Neural cell (in vitro differentiated cells): Measurements from ENCODE around the gene GALNT1. TPM values are rescaled to one million over a fixed set of nuclear protein-coding genes. Genes with fewer than 3 reads are reported as not detected.

Experiments used
- H2AFZ ChIP-seq: fragments of 200-600, 300-800 bp; sonication (generic), shearing (Covaris generic); 2 replicates; pipeline ENCODE4 v1.6.0; 2014; ENCODE audit warnings: low read depth, mild to moderate bottlenecking, antibody characterized with exemption, low read length, moderate library complexity
- H3F3A ChIP-seq: fragments of 200-600 bp; shearing (Covaris generic); 2 replicates; pipeline ENCODE4 v1.6.1; 2016; ENCODE audit warnings: mild to moderate bottlenecking, moderate library complexity, mixed read lengths, antibody characterized with exemption, low read length; ENCODE audit not compliant: insufficient read depth, poor library complexity, severe bottlenecking
- H3K27ac ChIP-seq: fragments of 200-600, 300-800 bp; sonication (generic), shearing (Covaris generic); 2 replicates; pipeline ENCODE4 v1.5.1; 2014; ENCODE audit warnings: mild to moderate bottlenecking, low read length, moderate library complexity
- H3K27me3 ChIP-seq: fragments of 300-800, 200-600 bp; sonication (generic), shearing (Covaris generic); 2 replicates; pipeline ENCODE4 v1.6.0; 2014; ENCODE audit warnings: mild to moderate bottlenecking, low read depth, low read length, moderate library complexity; ENCODE audit not compliant: insufficient read depth
- H3K36me3 ChIP-seq: fragments of 300-800, 200-600 bp; sonication (generic), shearing (Covaris generic); 2 replicates; pipeline ENCODE4 v1.5.1; 2014; ENCODE audit warnings: mild to moderate bottlenecking, antibody characterized with exemption, low read length, moderate library complexity; ENCODE audit not compliant: insufficient read depth
- H3K4me2 ChIP-seq: fragments of 300-800, 200-600 bp; sonication (generic), shearing (Covaris generic); 2 replicates; pipeline ENCODE4 v1.6.0; 2014; ENCODE audit warnings: mild to moderate bottlenecking, low read length
- H3K4me3 ChIP-seq: fragments of 300-800, 200-600 bp; sonication (generic), shearing (Covaris generic); 2 replicates; pipeline ENCODE4 v1.5.1; 2014; ENCODE audit warnings: mild to moderate bottlenecking, low read length, moderate library complexity
- H3K79me2 ChIP-seq: fragments of 200-600 bp; shearing (Covaris generic); replicated peaks from 2 replicates; pipeline ENCODE4 v1.6.0; 2014; ENCODE audit warnings: mild to moderate bottlenecking, low read length, moderate library complexity; ENCODE audit not compliant: insufficient read depth
- H3K9ac ChIP-seq: fragments of 300-800, 200-600 bp; sonication (generic), shearing (Covaris generic); 2 replicates; pipeline ENCODE4 v1.6.1; 2016; ENCODE audit warnings: mild to moderate bottlenecking, low read length, mixed read lengths
- H3K9me2 ChIP-seq: fragments of 200-600 bp; shearing (Covaris generic); 2 replicates; pipeline ENCODE4 v1.6.1; 2016; ENCODE audit warnings: mild to moderate bottlenecking, low read length, mixed read lengths; ENCODE audit not compliant: insufficient read depth
- H3K9me3 ChIP-seq: fragments of 200-600, 300-800 bp; sonication (generic), shearing (Covaris generic); 2 replicates; pipeline ENCODE4 v1.6.1; 2016; ENCODE audit warnings: mild to moderate bottlenecking, mixed run types, low read length, moderate library complexity, mixed read lengths
- H4K20me1 ChIP-seq: fragments of 200-600 bp; shearing (Covaris generic); 2 replicates; pipeline ENCODE4 v1.6.1; 2016; ENCODE audit warnings: mild to moderate bottlenecking, mixed run types; ENCODE audit not compliant: insufficient read depth
- EP300 ChIP-seq: fragments of 450-650 bp; conservative IDR thresholded peaks from 2 replicates; pipeline ENCODE4 v1.6.1; 2014; ENCODE audit warnings: antibody characterized with exemption, mild to moderate bottlenecking, moderate library complexity; ENCODE audit not compliant: poor library complexity, severe bottlenecking
- EZH2 ChIP-seq: fragments of 200-600, 300-800 bp; shearing (Covaris generic), sonication (generic); IDR thresholded peaks from 2 replicates; pipeline ENCODE4 v1.6.1; 2014; ENCODE audit warnings: antibody characterized with exemption, low read length, borderline replicate concordance, mild to moderate bottlenecking; ENCODE audit not compliant: insufficient read depth, poor library complexity, severe bottlenecking
- MXI1 ChIP-seq: fragments of 450-650 bp; conservative IDR thresholded peaks from 2 replicates; pipeline ENCODE4 v1.6.1; 2014; ENCODE audit warnings: antibody characterized with exemption, mild to moderate bottlenecking; ENCODE audit not compliant: poor library complexity, severe bottlenecking
- POLR2AphosphoS5 ChIP-seq: IDR thresholded peaks from 2 replicates; pipeline ENCODE4 v1.6.1; 2012
- RAD21 ChIP-seq: fragments of 450-650 bp; conservative IDR thresholded peaks from 2 replicates; pipeline ENCODE4 v1.6.1; 2014; ENCODE audit warnings: antibody characterized with exemption, mild to moderate bottlenecking, moderate library complexity
- REST ChIP-seq: IDR thresholded peaks from 2 replicates; pipeline ENCODE4 v1.6.1; 2012; ENCODE audit warnings: borderline replicate concordance
- SMC3 ChIP-seq: fragments of 450-650 bp; conservative IDR thresholded peaks from 2 replicates; pipeline ENCODE4 v1.6.1; 2014; ENCODE audit warnings: antibody characterized with exemption, mild to moderate bottlenecking, moderate library complexity; ENCODE audit not compliant: poor library complexity
- TAF1 ChIP-seq: IDR thresholded peaks from 2 replicates; pipeline ENCODE4 v1.6.1; 2012; ENCODE audit warnings: low read depth
- polyA plus RNA-seq: library from polyadenylated mRNA; depleted of rRNA; stranded (reverse); fragments of >200 nt; gene quantifications from 2 replicates; pipeline ENCODE4 v1.2.3, GENCODE V29; 2014

The GALNT1 gene
- polyA plus RNA-seq, 1 donor from 2014 or later = 103 TPM

GRCh38 chr18:35713545-35713944 is 132.0 kb downstream of the GALNT1 start:
- Histone ChIP-seq H3K27me3 (no peaks in the 10 kb centered on the region), H2AFZ (no peak overlapping the region), H3K4me3 (no peak overlapping the region), H3K79me2 (no peaks in the 10 kb centered on the region), H3F3A (no peaks in the 10 kb centered on the region), H3K27ac (no peak overlapping the region), H3K4me2 (no peak overlapping the region), H3K9ac (no peak overlapping the region), H4K20me1 (no peaks in the 10 kb centered on the region), H3K9me3 (peaks cover 5% of the 10 kb centered on the region), H3K9me2 (no peaks in the 10 kb centered on the region), H3K36me3 (no peaks in the 10 kb centered on the region)
- TF ChIP-seq POLR2AphosphoS5 (no peak), SMC3 (no peak), TAF1 (no peak), RAD21 (no peak), MXI1 (no peak), EP300 (no peak), REST (no peak), EZH2 (no peak)

GRCh38 chr18:35714539-35714938 is 133.0 kb downstream of the GALNT1 start:
- Histone ChIP-seq H3K27ac (no peak overlapping the region), H3F3A (no peaks in the 10 kb centered on the region), H3K4me3 (no peak overlapping the region), H3K27me3 (no peaks in the 10 kb centered on the region), H3K4me2 (no peak overlapping the region), H3K9me3 (peaks cover 9% of the 10 kb centered on the region), H3K9me2 (no peaks in the 10 kb centered on the region), H2AFZ (no peak overlapping the region), H4K20me1 (no peaks in the 10 kb centered on the region), H3K79me2 (no peaks in the 10 kb centered on the region), H3K9ac (no peak overlapping the region), H3K36me3 (no peaks in the 10 kb centered on the region)
- no peak for TF ChIP-seq REST
- no peak for TF ChIP-seq MXI1
- no peak for TF ChIP-seq RAD21
